Neural cell (in vitro differentiated cells): Measurements from ENCODE around the gene TEX9. TPM values are rescaled to one million over a fixed set of nuclear protein-coding genes. Genes with fewer than 3 reads are reported as not detected.
"Not testable (repeated sequence)": the region's sequence is repeated elsewhere in the genome, so short reads cannot be mapped to it uniquely, and the experiment has no call there.

Experiments used
- H2AFZ ChIP-seq: fragments of 200-600, 300-800 bp; sonication (generic), shearing (Covaris generic); 2 replicates; pipeline ENCODE4 v1.6.0; 2014; ENCODE audit warnings: low read depth, mild to moderate bottlenecking, antibody characterized with exemption, low read length, moderate library complexity
- H3F3A ChIP-seq: fragments of 200-600 bp; shearing (Covaris generic); 2 replicates; pipeline ENCODE4 v1.6.1; 2016; ENCODE audit warnings: mild to moderate bottlenecking, moderate library complexity, mixed read lengths, antibody characterized with exemption, low read length; ENCODE audit not compliant: insufficient read depth, poor library complexity, severe bottlenecking
- H3K27ac ChIP-seq: fragments of 200-600, 300-800 bp; sonication (generic), shearing (Covaris generic); 2 replicates; pipeline ENCODE4 v1.5.1; 2014; ENCODE audit warnings: mild to moderate bottlenecking, low read length, moderate library complexity
- H3K27me3 ChIP-seq: fragments of 300-800, 200-600 bp; sonication (generic), shearing (Covaris generic); 2 replicates; pipeline ENCODE4 v1.6.0; 2014; ENCODE audit warnings: mild to moderate bottlenecking, low read depth, low read length, moderate library complexity; ENCODE audit not compliant: insufficient read depth
- H3K36me3 ChIP-seq: fragments of 300-800, 200-600 bp; sonication (generic), shearing (Covaris generic); 2 replicates; pipeline ENCODE4 v1.5.1; 2014; ENCODE audit warnings: mild to moderate bottlenecking, antibody characterized with exemption, low read length, moderate library complexity; ENCODE audit not compliant: insufficient read depth
- H3K4me2 ChIP-seq: fragments of 300-800, 200-600 bp; sonication (generic), shearing (Covaris generic); 2 replicates; pipeline ENCODE4 v1.6.0; 2014; ENCODE audit warnings: mild to moderate bottlenecking, low read length
- H3K4me3 ChIP-seq: fragments of 300-800, 200-600 bp; sonication (generic), shearing (Covaris generic); 2 replicates; pipeline ENCODE4 v1.5.1; 2014; ENCODE audit warnings: mild to moderate bottlenecking, low read length, moderate library complexity
- H3K79me2 ChIP-seq: fragments of 200-600 bp; shearing (Covaris generic); replicated peaks from 2 replicates; pipeline ENCODE4 v1.6.0; 2014; ENCODE audit warnings: mild to moderate bottlenecking, low read length, moderate library complexity; ENCODE audit not compliant: insufficient read depth
- H3K9ac ChIP-seq: fragments of 300-800, 200-600 bp; sonication (generic), shearing (Covaris generic); 2 replicates; pipeline ENCODE4 v1.6.1; 2016; ENCODE audit warnings: mild to moderate bottlenecking, low read length, mixed read lengths
- H3K9me2 ChIP-seq: fragments of 200-600 bp; shearing (Covaris generic); 2 replicates; pipeline ENCODE4 v1.6.1; 2016; ENCODE audit warnings: mild to moderate bottlenecking, low read length, mixed read lengths; ENCODE audit not compliant: insufficient read depth
- H3K9me3 ChIP-seq: fragments of 200-600, 300-800 bp; sonication (generic), shearing (Covaris generic); 2 replicates; pipeline ENCODE4 v1.6.1; 2016; ENCODE audit warnings: mild to moderate bottlenecking, mixed run types, low read length, moderate library complexity, mixed read lengths
- H4K20me1 ChIP-seq: fragments of 200-600 bp; shearing (Covaris generic); 2 replicates; pipeline ENCODE4 v1.6.1; 2016; ENCODE audit warnings: mild to moderate bottlenecking, mixed run types; ENCODE audit not compliant: insufficient read depth
- CTCF ChIP-seq: fragments of 450-650 bp; IDR thresholded peaks from 2 replicates; pipeline ENCODE4 v1.5.1; 2014; ENCODE audit warnings: antibody characterized with exemption, mild to moderate bottlenecking, moderate library complexity; ENCODE audit not compliant: poor library complexity, severe bottlenecking
- EP300 ChIP-seq: fragments of 450-650 bp; conservative IDR thresholded peaks from 2 replicates; pipeline ENCODE4 v1.6.1; 2014; ENCODE audit warnings: antibody characterized with exemption, mild to moderate bottlenecking, moderate library complexity; ENCODE audit not compliant: poor library complexity, severe bottlenecking
- EZH2 ChIP-seq: fragments of 200-600, 300-800 bp; shearing (Covaris generic), sonication (generic); IDR thresholded peaks from 2 replicates; pipeline ENCODE4 v1.6.1; 2014; ENCODE audit warnings: antibody characterized with exemption, low read length, borderline replicate concordance, mild to moderate bottlenecking; ENCODE audit not compliant: insufficient read depth, poor library complexity, severe bottlenecking
- MXI1 ChIP-seq: fragments of 450-650 bp; conservative IDR thresholded peaks from 2 replicates; pipeline ENCODE4 v1.6.1; 2014; ENCODE audit warnings: antibody characterized with exemption, mild to moderate bottlenecking; ENCODE audit not compliant: poor library complexity, severe bottlenecking
- POLR2AphosphoS5 ChIP-seq: IDR thresholded peaks from 2 replicates; pipeline ENCODE4 v1.6.1; 2012
- RAD21 ChIP-seq: fragments of 450-650 bp; conservative IDR thresholded peaks from 2 replicates; pipeline ENCODE4 v1.6.1; 2014; ENCODE audit warnings: antibody characterized with exemption, mild to moderate bottlenecking, moderate library complexity
- REST ChIP-seq: IDR thresholded peaks from 2 replicates; pipeline ENCODE4 v1.6.1; 2012; ENCODE audit warnings: borderline replicate concordance
- SMC3 ChIP-seq: fragments of 450-650 bp; conservative IDR thresholded peaks from 2 replicates; pipeline ENCODE4 v1.6.1; 2014; ENCODE audit warnings: antibody characterized with exemption, mild to moderate bottlenecking, moderate library complexity; ENCODE audit not compliant: poor library complexity
- TAF1 ChIP-seq: IDR thresholded peaks from 2 replicates; pipeline ENCODE4 v1.6.1; 2012; ENCODE audit warnings: low read depth
- polyA plus RNA-seq: library from polyadenylated mRNA; depleted of rRNA; stranded (reverse); fragments of >200 nt; gene quantifications from 2 replicates; pipeline ENCODE4 v1.2.3, GENCODE V29; 2014

TEX9 gene
- polyA plus RNA-seq, 1 donor from 2014 or later = 23.6 TPM

DNA sequence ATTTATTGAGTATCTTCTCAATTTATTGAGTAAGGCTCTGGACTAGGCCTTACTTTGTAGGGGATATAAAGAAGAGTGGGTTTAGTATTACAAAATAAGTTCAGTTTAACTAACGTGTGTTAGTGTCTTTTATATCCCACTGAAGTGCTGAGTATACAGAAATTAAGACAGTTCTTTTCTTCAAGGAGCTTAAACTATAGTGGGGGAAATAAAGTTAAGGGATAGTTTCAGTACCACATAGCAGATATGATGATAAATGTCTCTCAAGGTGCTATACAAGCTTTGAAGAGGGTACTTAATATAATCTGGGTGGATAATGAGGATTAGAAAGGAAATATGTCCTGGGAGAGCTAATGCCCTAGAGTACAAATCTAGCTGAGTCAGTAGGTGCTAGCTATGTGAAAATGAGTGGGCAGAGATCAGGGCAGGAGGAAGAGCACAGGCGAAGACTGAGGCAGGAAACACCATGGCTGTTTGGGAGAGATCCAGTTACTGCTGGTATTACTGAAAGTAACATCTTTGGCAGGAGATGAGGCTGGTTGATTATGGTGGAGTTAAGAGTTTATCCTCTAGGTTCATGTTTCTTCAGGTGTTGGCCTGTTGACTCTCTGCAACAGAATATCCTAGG lies 46.0 kb downstream of the TEX9 start:
- TF ChIP-seq SMC3 (no peak), TAF1 (no peak), RAD21 (no peak), CTCF (no peak), MXI1 (no peak), REST (no peak), EZH2 (no peak), EP300 (no peak), POLR2AphosphoS5 (no peak)
- Histone ChIP-seq H3F3A (no peaks in the 10 kb centered on the region), H3K36me3 (no peaks in the 10 kb centered on the region), H3K79me2 (no peaks in the 10 kb centered on the region), H3K27me3 (no peaks in the 10 kb centered on the region), H3K9me2 (no peaks in the 10 kb centered on the region), H3K9me3 (no peaks in the 10 kb centered on the region), H3K4me3 (no peak overlapping the region), H3K27ac (no peak overlapping the region), H3K4me2 (no peak overlapping the region), H3K9ac (no peak overlapping the region), H2AFZ (no peak overlapping the region), H4K20me1 (no peaks in the 10 kb centered on the region)

DNA sequence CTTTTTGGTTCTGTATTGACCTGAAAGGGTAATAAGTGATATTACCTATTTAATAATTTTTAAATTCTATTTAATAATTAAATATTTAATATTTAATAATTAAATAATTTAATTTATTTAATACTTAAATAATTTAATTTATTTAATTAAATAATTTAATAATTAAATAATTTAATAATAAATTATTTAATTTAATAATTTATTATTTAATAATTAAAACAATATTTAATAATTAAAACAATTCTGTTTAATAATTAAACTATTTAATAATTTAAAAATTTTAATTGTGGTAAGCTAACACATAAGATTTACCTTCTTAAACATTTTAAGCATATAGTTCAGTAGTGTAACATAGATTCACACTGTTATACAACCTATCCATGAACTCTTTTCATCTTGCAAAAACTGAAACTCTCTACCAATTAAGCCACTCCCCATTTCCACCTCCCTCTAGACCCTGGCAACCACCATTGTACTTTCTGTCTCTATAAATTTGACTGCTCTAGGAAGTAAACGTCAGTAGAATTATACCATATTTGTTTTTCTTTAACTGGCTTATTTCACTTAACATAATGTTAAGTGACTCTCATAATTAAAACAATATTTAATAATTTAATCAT lies 48.0 kb downstream of the TEX9 start:
- not testable (repeated sequence) for H3K27me3 ChIP-seq, H3K9me2 ChIP-seq, H3K79me2 ChIP-seq, H3F3A ChIP-seq, H4K20me1 ChIP-seq, H3K4me2 ChIP-seq, H3K9me3 ChIP-seq, H2AFZ ChIP-seq, H3K36me3 ChIP-seq, H3K27ac ChIP-seq, H3K9ac ChIP-seq, H3K4me3 ChIP-seq
